Thyroid gland (tissue), 4 donors: ENCODE data around the gene CATSPER1. TPM values are rescaled to one million over a fixed set of nuclear protein-coding genes. Genes with fewer than 3 reads are reported as not detected.

Source experiments
- DNase-seq, 2 donors: peaks; one replicate each; pipeline ENCODE4 v3.0.0-alpha.2; 2019
- H3K27ac ChIP-seq, 3 donors: fragments of 200-600 bp; sonication (generic); 1 replicate in 2 of 3; 2 replicates in 1 of 3; pipeline ENCODE4 v1.5.1; 2016 to 2019; ENCODE audit warnings: mild to moderate bottlenecking in 1 of 3, moderate library complexity in 1 of 3
- H3K27me3 ChIP-seq: fragments of 200-600 bp; sonication (generic); one replicate; pipeline ENCODE4 v1.5.1; 2019
- H3K36me3 ChIP-seq, 2 donors: fragments of 200-600 bp; sonication (generic); one replicate each; pipeline ENCODE4 v1.5.1; 2016 to 2019
- H3K4me1 ChIP-seq, 2 donors: fragments of 200-600 bp; sonication (generic); one replicate each; pipeline ENCODE4 v1.5.1; 2017 to 2019
- H3K4me3 ChIP-seq, 3 donors: fragments of 200-600 bp; sonication (generic); replicated peaks in 1 of 3; 1 replicate in 2 of 3; 2 replicates in 1 of 3; pipeline ENCODE4 v1.5.1; 2016; ENCODE audit warnings: mild to moderate bottlenecking in 1 of 3
- H3K9me3 ChIP-seq: fragments of 200-600 bp; sonication (generic); one replicate; pipeline ENCODE4 v1.5.1; 2017
- POLR2A ChIP-seq, 2 donors: fragments of 450-650 bp; IDR thresholded peaks; one replicate each; pipeline ENCODE4 v1.6.1; 2017; ENCODE audit warnings: antibody characterized with exemption in 2 of 2, mild to moderate bottlenecking in 2 of 2, moderate library complexity in 1 of 2
- WGBS, 2 donors: methylation state at CpG; one replicate each; pipeline ENCODE4 v1.1.5; 2017; 5-methylcytosine and 5-hydroxymethylcytosine counted together
- intact Hi-C: fragments of 100-400 bp; cut with DNase I; formaldehyde crosslinking; loops from one replicate; pipeline ENCODE4 v1.15.1; 2023
- total RNA-seq, 4 donors: library from RNA; depleted of rRNA; stranded (reverse); fragments of >200 nt; gene quantifications; one replicate each; pipeline ENCODE4 v1.2.3, GENCODE V29; 2016
- TF ChIP-seq, protein P1 (sequence below), 6 experiments: fragments of 200-600 bp in 3 of 6; fragments of 450-650 bp in 3 of 6; sonication (generic) in 3 of 6; IDR thresholded peaks; one replicate each; pipeline ENCODE4 v1.5.1; 2016 to 2019; ENCODE audit warnings: antibody characterized with exemption in 6 of 6, mild to moderate bottlenecking in 2 of 6, inconsistent platforms in 1 of 6, moderate library complexity in 1 of 6

Gene CATSPER1
- total RNA-seq, 4 donors from 2014 or later: not detected

DNA sequence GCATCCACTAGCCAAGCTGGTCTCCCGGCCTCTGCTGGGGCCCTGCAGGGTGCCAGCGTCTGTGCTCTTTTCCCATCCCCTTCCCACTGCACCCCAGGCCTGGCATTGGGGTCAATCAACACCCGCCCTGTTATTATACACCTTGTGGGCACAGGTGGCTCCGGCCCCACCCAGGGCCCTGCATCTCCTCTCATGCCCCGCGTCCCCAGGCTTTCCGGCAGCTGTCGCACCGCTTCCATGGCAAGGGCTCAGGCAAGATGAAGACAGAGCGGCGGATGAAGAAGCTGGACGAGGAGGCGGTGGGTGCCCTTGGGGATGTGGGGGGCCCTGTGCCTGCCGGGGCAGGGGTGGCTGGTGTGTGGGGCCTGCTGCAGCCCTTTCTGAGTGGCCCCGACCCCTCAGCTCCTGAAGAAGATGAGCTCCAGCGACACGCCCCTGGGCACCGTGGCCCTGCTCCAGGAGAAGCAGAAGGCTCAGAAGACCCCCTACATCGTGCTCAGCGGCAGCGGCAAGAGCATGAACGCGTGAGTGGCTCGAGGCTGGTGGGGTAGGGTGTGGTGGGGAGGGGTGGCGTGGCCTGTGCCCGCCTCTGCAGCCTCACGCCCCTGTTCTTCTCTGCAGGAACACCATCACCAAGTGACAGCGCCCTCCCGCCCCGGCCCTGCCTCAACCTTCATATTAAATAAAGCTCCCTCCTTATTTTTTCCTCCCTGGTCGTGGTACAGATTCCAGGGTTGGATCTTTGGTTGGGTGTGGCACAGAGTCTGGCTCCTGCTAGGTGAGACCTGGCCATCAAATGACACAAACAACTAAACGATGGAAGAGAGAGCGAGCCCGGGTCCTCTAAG lies 47.7 kb downstream of the CATSPER1 start:
- H3K9me3 ChIP-seq: no peaks in the 10 kb centered on the region
- no peak overlapping the region for H3K27ac ChIP-seq
- no peaks in the 10 kb centered on the region for H3K4me1 ChIP-seq
- DNase-seq: no peak
- H3K27me3 ChIP-seq: no peaks in the 10 kb centered on the region
- intact Hi-C loops: no loop called here
- 94% methylated on average over 29 to 32 of the region's 34 CpGs for WGBS, 2 donors
- no peak for TF ChIP-seq POLR2A (IDR thresholded peaks at IDR 0.05)
- peaks cover 28 to 34% of the 10 kb centered on the region in 2 donors for H3K36me3 ChIP-seq
- no peak overlapping the region for H3K4me3 ChIP-seq

GRCh38 chr11:65977621-65978390 lies 48.5 kb downstream of the CATSPER1 start:
- H3K4me1 ChIP-seq: no peaks in the 10 kb centered on the region
- no peak overlapping the region for H3K4me3 ChIP-seq
- peaks cover 28 to 36% of the 10 kb centered on the region in 2 donors for H3K36me3 ChIP-seq
- intact Hi-C loops: no loop called here
- WGBS, 2 donors: 90 to 94% methylated on average over 23 to 24 of the region's 29 CpGs
- no peak for TF ChIP-seq POLR2A (IDR thresholded peaks at IDR 0.05)
- TF ChIP-seq, protein P1, sequence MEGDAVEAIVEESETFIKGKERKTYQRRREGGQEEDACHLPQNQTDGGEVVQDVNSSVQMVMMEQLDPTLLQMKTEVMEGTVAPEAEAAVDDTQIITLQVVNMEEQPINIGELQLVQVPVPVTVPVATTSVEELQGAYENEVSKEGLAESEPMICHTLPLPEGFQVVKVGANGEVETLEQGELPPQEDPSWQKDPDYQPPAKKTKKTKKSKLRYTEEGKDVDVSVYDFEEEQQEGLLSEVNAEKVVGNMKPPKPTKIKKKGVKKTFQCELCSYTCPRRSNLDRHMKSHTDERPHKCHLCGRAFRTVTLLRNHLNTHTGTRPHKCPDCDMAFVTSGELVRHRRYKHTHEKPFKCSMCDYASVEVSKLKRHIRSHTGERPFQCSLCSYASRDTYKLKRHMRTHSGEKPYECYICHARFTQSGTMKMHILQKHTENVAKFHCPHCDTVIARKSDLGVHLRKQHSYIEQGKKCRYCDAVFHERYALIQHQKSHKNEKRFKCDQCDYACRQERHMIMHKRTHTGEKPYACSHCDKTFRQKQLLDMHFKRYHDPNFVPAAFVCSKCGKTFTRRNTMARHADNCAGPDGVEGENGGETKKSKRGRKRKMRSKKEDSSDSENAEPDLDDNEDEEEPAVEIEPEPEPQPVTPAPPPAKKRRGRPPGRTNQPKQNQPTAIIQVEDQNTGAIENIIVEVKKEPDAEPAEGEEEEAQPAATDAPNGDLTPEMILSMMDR (IDR thresholded peaks at IDR 0.05): no peak
- no peaks in the 10 kb centered on the region for H3K9me3 ChIP-seq
- no peaks in the 10 kb centered on the region for H3K27me3 ChIP-seq
- H3K27ac ChIP-seq: no peak overlapping the region
- DNase-seq: no peak

- Histone ChIP-seq H3K27ac (no peak overlapping the region), H3K4me1 (no peaks in the 10 kb centered on the region), H3K36me3 (peaks cover 28 to 36% of the 10 kb centered on the region in 2 donors), H3K4me3 (no peak overlapping the region), H3K9me3 (no peaks in the 10 kb centered on the region), H3K27me3 (no peaks in the 10 kb centered on the region)
- intact Hi-C loops: no loop called here
- DNase-seq: no peak
- TF ChIP-seq, protein P1 (IDR thresholded peaks at IDR 0.05): no peak
- TF ChIP-seq POLR2A (IDR thresholded peaks at IDR 0.05): no peak
- 82 to 86% methylated on average over 32 to 42 of the region's 43 CpGs for WGBS, 2 donors
Observed at GRCh38 chr11:65976216-65977176, 49.8 kb downstream of the CATSPER1 start.

- no peak for TF ChIP-seq POLR2A (IDR thresholded peaks at IDR 0.05)
- TF ChIP-seq, protein P1 (IDR thresholded peaks at IDR 0.05): no peak
- Histone ChIP-seq H3K27me3 (no peaks in the 10 kb centered on the region), H3K27ac (no peak overlapping the region), H3K36me3 (peaks cover 28 to 36% of the 10 kb centered on the region in 2 donors), H3K4me3 (no peak overlapping the region), H3K9me3 (no peaks in the 10 kb centered on the region), H3K4me1 (no peaks in the 10 kb centered on the region)
- intact Hi-C loops: no loop called here
- 90 to 92% methylated on average over 9 of the region's 9 CpGs for WGBS, 2 donors
- no peak for DNase-seq
Observed at GRCh38 chr11:65975771-65976170, 50.5 kb downstream of the CATSPER1 start.
